Astrocyte of the spinal cord (primary cell): ENCODE results near the gene IRS2.

Source experiments
- DNase-seq: peaks from one replicate; pipeline ENCODE4 v3.0.0; 2011; ENCODE audit warnings: low read depth, low spot score
- H3K4me3 ChIP-seq: 2 replicates; pipeline ENCODE4 v1.5.1; 2011; ENCODE audit warnings: low read depth, mild to moderate bottlenecking, low read length, moderate library complexity
- in situ Hi-C: cut with HindIII; loops from 2 replicates; pipeline ENCODE4 v1.10.0; 2017; ENCODE audit warnings: low sequenced_read_pairs
- TF ChIP-seq, protein P1 (sequence below): IDR thresholded peaks from 2 replicates; pipeline ENCODE4 v1.5.1; 2012; ENCODE audit warnings: low read depth, mild to moderate bottlenecking, low read length, inconsistent platforms

Gene IRS2

GRCh38 chr13:109813663-109814062, 27.3 kb upstream of the IRS2 start:
- no peak for DNase-seq
- in situ Hi-C loops, result no loop called here
- TF ChIP-seq, protein P1, sequence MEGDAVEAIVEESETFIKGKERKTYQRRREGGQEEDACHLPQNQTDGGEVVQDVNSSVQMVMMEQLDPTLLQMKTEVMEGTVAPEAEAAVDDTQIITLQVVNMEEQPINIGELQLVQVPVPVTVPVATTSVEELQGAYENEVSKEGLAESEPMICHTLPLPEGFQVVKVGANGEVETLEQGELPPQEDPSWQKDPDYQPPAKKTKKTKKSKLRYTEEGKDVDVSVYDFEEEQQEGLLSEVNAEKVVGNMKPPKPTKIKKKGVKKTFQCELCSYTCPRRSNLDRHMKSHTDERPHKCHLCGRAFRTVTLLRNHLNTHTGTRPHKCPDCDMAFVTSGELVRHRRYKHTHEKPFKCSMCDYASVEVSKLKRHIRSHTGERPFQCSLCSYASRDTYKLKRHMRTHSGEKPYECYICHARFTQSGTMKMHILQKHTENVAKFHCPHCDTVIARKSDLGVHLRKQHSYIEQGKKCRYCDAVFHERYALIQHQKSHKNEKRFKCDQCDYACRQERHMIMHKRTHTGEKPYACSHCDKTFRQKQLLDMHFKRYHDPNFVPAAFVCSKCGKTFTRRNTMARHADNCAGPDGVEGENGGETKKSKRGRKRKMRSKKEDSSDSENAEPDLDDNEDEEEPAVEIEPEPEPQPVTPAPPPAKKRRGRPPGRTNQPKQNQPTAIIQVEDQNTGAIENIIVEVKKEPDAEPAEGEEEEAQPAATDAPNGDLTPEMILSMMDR, result no peak
- no peak overlapping the region for H3K4me3 ChIP-seq

GRCh38 chr13:109812382-109812781, 26.0 kb upstream of the IRS2 start:
- in situ Hi-C loops, result no loop called here
- TF ChIP-seq, protein P1, result no peak
- no peak overlapping the region for H3K4me3 ChIP-seq
- no peak for DNase-seq

DNA sequence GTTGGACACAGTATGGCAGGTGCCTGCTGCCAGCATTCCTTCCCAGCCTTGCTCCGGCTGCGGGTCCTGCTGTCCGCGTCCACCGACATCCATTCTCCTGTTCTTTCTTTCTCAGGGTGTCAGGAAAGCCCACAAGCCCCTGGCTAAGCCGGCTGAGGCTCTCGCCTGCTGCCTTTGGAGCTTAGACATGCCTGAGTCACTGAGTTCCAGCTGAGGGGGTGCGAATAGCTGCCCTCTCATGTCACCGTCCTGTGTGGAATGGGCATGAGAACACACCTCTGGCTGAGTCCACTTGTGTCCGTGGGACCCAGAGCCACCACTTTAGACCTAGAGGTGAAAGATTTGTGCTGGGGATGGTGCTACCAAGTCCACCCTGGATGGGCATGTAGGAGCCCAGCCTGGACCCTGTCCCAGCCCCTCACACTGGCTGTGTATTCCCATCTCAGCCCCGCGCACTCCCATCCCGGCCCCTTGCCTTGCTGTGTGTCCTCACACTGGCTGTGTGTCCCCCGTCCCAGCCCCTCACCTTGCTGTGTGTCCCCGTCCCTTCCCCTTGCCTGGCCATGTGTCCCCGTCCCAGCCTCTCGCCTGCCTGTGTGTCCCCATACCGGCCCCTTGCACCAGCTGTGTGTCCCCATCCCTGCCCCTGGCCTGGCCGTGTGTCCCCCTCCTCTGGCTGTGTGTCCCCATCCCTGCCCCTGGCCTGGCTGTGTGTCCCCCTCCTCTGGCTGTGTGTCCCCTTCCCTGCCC, 24.6 kb upstream of the IRS2 start:
- H3K4me3 ChIP-seq, result no peak overlapping the region
- no peak for DNase-seq
- in situ Hi-C loops, result no loop called here
- TF ChIP-seq, protein P1, result no peak

DNA sequence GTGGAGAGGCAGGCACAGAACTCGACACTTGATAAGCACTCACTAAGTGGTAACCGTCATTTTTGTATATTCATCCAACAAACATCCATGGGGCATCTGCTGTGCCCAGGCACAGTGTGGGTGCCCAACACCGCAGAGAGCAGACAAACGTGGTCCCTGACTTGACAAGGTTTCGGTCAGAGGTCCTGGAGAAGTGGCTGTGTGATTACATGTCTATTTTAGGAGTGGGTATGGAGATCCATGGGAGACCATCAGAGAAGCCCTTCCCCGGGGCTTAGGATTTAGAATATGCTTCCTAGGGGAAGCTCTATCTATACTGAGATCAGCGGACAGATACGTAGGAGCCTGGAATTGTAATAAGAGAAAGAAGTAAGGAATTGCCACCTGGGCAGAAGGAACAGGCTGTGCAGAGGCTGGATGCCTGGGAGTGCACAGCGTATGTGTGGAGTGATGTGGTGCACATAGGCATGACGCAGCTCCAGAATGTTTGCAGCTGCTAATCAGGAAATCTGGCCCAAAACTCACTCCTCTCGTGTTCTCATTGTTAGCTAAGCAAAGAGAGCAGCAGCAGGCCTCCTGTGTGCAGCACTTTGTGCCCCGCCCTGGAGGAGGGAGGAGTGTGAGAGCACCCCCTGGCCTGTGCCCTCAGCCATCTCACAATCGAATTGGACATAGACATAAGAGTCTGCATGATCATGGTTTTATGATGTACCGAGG, 23.0 kb upstream of the IRS2 start:
- DNase-seq, result no peak
- no peak overlapping the region for H3K4me3 ChIP-seq
- in situ Hi-C loops, result no loop called here
- TF ChIP-seq, protein P1, result no peak

- no peak overlapping the region for H3K4me3 ChIP-seq
- in situ Hi-C loops, result no loop called here
- TF ChIP-seq, protein P1, result no peak
- no peak for DNase-seq
These were observed 21.0 kb upstream of the IRS2 start for GRCh38 chr13:109807345-109807744.

GRCh38 chr13:109804654-109805053, 18.3 kb upstream of the IRS2 start:
- in situ Hi-C loops, result no loop called here
- TF ChIP-seq, protein P1, result no peak
- no peak for DNase-seq

More at GRCh38 chr13:109804654-109805053, 18.3 kb upstream of the IRS2 start:
- no peak overlapping the region for H3K4me3 ChIP-seq
